Measurements from ENCODE around the gene MET.
"Not testable (repeated sequence)": the region's sequence is repeated elsewhere in the genome, so short reads cannot be mapped to it uniquely, and the experiment has no call there.

The MET gene

DNA sequence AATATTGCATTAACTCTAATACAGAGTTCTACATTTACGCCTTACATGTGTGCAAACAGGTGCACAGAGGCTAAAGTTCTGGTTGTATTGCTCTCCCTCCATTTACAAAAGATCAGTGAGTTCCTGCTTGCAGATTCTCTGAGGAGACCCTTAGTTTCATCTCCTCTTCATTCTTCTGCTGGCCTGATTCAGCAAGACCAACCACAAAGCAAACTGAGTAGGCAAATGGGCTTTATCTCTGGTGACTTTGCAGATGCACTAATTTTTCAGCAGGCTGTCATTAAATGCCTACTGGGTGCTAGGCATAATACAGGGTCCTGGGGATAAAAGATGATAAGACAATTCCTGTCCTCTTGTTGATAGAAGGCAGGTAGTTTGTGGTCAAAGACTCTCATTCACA, 56.4 kb downstream of the MET start:
- no peak for DNase-seq (ENCODE audit: low spot score)

DNA sequence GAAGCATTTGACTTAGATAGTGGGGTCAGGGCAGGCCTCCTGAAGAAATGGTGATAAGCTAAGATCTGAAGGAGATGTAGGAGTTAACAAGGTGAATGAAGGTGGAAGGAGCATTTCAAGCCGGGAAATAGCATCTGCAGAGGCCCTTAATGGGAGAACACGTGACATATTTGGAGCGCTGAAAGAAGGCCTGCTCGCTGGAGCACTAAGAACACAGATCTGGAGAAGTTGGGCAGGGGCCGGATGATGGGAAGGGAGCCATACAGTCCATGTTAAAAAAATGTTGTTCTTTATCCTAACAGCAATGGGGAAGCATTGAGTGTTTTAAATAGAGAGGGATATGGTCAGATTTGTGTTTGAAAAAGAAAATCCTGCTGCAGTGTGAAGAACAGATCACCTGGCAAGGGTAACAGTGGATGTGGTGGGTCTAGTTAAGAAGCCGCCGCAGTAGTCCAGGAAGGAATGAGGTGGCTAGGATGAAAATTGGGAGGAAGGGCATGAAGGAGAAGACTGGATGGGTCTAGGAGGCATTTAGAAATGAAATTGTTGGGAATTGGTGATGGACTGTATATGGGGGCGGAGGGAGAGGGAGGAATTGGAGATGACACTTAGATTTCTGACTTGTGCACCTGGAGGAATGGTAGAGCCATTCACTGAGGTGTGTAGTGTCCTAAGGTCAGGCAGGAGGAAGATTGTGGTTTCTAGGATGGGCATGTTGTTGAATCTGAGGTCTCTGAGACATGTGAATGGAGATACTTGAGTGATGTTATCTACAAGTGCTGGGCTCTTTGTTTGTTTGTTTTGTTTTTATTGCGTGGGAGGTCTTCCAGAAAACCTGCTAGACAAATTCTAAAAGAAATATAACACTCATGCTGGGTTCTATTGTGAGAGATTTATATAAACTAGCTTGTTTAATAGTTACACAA, 58.4 kb downstream of the MET start:
- no peak for DNase-seq (ENCODE audit: low spot score)

DNA sequence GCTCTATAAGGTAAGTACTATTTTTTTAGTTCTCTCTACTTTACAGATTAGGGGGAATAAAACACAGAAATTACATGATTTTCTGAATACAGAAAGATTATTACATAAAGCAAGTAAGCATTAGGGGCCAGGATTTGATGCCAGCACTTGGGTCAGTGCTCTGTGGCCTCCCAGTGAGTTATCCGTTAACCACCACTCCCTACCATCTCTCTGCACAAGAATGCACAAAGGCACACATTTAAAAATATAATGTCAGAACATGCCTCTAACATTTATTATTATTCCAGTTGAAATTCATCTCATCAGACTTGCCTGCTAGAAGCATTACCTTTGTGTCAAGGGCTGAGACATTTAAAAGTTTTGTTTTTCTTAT, 59.0 kb downstream of the MET start:
- no peak for DNase-seq (ENCODE audit: low spot score)

DNA sequence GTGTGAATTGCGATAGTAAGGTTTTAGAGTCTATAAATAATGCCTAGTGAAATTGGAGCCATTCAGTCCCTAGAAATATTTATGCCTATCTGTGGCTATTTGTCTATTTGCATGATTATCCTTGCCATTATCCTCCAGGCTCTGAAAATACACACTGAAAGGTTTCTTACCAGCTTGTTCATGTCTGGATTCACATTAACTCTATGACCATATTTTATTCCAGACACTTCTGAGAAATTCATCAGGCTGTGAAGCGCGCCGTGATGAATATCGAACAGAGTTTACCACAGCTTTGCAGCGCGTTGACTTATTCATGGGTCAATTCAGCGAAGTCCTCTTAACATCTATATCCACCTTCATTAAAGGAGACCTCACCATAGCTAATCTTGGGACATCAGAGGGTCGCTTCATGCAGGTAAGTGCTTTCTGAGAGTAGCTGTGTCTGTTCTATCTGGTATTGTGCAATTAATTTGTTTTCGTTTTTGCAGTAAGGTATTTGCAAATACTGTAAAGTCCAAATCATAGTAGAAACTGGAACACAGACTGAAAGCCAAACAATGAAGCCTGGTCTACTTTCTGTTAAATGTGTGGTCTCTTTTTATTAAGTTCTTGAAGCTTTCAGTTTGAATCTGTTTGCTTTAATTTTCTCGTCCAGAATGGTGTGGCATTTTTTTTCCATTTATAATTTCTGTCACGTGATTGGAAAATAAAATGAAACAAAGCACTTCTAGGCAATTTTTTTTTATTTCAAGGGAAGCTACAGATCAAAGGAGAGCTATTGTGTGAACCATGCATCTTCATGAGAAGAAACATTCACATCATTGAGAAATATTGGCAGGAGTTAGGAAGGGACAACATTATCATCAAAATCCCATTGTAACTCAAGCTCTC, 59.7 kb downstream of the MET start:
- no peak for DNase-seq (ENCODE audit: low spot score)

DNA sequence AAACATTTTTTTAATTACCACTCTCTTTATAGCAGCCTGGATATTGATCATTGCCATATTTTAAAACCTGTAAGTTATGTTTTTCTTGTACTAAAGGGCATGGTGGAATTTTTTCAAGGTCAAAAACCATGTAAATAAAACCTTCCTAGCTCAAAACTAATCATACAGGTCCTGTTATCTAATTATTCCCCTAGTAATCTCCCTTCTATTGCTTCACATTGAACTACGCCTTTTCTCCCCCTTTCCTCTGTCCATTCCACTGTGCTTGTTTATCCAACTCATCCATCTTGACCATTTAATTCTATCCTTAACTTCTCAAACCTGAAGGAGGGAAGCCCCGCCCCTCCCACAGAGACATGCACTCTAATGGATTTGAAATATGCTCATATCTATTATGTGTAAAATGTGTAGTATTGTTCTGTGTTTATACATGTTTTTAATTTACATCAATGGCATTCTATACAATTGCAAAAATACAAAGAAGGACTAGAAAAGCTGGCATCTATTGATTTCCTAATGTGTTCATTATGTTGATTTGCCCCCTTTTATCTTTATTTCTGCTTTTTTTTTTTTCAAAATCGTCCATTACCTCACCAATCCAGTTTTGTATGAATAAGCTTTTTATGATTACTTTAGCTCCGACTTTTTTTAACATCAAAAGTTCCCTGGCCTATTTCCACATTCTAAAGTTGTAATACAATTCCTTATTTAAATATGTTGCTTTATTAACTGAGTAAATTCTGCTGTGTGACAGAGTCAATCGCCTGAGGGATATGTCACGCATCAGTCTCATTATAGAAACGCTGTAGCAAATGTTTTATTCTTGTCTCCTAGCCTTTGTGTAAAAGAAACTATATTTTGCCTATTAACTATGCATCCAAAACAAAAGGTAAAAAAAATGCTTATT, 61.0 kb downstream of the MET start:
- no peak for DNase-seq (ENCODE audit: low spot score)

DNA sequence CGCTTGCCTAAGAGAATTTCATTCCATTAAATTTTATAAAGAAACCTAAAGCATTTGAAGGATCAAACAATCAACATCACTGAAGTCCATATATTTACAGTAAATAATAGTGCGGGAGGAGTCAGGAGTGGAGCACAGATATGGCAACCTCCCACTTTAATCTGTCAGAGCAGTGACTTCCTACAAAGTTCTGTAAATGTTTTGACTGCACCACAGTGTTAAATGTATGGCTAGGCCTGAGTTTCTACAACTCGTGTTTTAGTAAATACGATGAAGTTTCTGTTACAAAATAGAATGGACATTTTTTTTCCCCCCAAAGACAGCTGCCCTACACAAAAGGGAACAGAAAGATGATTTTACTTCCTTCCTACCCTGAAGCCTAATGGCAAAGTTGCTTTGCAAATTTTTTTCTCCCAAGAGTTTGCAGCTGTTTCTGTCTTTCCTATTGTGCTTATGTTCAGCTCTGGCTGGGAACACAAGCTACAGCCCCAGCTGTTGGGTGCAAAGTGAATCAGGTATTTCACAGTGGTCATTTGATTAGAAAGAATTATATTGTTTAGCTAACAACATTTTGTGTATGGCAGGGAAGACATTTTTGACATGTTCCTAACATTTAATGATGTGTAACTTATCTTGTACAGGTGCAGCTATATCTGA, 62.1 kb downstream of the MET start:
- no peak for DNase-seq (ENCODE audit: low spot score)

DNA sequence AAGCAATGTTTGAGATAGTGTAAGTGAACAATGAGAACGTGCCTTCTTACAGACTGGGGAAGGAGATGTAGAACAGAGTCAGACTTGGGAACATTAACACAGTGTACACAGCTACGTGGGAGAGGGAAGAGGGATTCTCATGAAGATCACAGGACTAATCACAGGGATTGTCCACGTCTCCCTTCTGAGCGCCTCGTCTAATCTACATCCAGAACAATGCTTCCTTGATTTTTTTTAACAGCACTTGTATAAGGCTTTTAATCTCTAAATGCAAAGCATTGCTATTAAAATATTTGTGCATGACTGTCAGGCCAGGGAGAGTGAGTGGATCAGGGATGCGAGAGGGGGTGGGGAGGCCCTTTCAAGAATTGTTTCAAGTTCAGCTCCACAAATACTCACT, 62.7 kb downstream of the MET start:
- no peak for DNase-seq (ENCODE audit: low spot score)

DNA sequence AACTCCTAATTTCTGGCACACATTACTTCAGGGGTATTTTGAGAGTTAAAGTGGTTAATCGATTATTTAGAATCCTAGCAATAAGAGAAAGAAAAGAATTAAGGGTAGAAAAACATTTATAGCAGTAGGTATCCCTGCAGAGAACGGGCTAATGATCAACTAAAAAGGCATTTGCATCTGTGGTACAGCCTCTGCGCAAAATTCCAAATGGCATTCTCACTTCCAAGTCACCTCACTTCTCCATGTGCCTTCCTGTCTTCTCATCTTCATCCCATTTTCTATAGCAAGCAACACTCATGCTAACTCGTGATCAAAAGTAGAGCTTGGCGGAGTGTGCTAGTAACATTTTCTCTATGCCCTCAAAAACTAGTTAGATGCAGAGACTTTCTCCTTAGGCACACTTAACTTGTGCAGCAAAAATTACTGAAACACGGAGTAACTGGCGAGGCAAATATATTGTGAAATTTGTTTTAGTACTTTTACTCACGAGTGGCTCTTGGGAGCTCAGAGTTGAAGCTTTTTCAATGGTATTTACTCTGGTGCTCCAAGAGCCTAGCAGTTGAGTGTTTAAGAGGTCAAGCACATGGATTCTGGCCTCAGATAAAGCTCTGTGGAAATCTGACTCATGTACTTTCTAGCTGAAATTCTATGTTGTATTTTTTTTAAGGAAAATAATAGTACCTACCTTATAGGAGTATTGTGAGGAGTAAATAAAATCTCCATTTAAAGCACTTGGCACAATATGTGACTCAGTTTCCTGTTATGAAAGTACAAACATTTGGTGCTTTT, 65.1 kb downstream of the MET start:
- DNase-seq (ENCODE audit: low spot score) = no peak

DNA sequence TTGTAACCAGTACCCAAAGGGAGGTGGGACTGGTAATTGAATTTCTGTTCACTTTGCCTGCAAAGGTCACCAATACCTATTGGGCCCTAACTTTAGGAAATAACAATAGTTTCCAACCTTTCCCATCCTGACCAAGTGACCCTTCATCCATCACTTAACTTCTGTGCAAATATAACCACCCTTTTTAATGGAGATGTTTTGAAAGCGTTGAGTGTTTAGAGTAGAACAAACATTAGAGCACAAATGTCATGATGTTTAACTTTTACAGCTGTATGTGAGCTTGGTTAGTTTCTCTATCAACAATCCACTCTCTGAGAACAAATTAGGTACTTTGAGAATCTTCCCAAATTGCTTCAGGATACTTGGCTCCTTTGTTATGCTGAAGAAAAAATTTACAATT, 66.4 kb downstream of the MET start:
- DNase-seq (ENCODE audit: low spot score) = no peak

DNA sequence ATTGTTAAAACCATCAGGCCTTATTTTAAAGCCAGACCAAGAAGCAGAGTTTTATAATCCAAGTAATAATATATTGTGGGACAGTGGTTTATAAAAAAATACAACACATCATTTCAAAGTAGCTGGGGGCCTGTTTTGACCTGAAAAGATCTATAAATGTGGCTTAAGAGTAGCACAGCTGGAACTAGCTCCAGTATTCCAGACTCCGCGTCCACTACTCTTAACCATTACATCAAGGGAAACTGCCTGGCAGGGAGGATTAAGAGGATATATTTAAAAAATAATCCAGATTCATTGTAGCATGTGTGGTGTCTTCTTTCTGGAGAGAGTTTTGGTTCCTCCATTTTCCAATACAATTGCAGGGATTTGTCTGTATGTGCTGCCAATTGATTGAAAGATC, 67.3 kb downstream of the MET start:
- DNase-seq (ENCODE audit: low spot score) = no peak

DNA sequence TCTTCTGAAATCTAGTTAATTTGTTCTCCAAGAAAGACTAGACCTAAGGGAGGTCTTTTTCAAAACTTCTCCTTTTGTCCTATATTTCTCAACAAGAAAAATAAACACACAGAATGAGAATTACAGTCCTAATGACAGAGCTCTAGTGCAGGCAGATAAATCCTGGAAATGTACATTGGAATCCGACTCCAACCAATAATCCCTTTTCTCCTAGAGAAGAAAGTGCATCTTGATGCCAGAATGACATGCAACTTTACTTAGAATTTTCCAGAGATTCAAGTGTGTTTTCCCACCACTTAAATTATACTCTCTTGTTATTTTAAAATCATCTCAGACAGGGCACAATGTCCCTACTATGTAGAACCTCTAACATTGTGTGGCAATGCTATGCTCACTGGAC, 68.2 kb downstream of the MET start:
- DNase-seq (ENCODE audit: low spot score) = no peak

DNA sequence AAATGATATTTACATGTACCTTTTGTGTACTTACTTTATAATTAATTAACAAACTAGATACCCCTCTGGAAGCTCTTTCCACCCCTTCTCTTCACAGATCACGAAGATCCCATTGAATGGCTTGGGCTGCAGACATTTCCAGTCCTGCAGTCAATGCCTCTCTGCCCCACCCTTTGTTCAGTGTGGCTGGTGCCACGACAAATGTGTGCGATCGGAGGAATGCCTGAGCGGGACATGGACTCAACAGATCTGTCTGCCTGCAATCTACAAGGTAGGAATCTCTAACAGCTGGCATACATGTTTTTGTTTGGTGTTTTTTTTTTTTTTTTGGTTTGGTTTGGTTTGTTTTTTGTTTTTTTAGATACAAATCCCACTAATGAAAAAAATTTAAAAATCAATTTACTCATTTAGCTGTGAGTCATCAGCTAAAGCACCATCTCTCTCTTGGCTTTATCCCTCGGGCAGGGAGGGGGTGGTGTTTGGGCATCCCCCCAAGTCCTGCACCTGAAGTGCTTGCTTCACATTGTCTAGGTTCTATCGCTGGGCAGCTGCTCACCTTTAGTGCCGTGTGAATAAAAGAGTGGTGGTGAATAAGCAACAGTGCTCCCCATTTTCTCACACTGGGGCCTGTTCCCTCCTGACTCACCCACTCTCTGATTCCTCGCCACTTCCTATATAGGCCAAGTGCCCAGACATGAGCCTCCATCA, 68.9 kb downstream of the MET start:
- DNase-seq (ENCODE audit: low spot score) = no peak

DNA sequence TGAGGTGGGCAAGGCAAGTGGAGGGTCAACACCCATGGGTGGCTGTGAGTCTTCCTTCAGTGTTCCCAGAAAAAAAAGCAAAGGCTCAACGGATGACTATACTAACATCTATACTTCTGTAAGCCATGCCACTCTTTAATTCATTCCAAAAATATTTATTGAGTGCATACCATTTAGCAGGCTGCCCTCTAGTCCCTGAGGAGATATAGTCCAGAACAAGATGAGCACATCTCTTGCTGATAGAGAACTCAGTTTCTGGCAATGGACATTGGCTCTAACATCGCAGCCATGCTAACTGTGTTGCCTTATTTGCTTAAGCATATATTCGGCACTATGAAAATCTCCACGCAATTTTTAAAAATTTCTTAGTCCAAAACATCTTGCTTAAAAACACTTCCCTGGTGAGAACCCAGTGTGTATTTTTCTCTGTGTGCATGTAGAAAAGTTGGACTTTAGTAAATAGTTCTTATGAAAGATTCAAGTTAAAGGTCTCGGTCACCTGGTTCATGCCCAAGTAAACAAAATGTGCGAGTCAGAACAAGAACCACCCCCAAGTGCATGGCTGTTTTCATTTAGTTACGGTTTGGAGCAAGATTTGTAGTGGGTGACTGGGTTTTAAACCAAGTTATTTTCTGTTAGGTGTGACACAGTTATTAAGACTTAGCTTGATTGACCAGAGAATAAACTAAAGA, 69.8 kb downstream of the MET start:
- DNase-seq (ENCODE audit: low spot score) = no peak

DNA sequence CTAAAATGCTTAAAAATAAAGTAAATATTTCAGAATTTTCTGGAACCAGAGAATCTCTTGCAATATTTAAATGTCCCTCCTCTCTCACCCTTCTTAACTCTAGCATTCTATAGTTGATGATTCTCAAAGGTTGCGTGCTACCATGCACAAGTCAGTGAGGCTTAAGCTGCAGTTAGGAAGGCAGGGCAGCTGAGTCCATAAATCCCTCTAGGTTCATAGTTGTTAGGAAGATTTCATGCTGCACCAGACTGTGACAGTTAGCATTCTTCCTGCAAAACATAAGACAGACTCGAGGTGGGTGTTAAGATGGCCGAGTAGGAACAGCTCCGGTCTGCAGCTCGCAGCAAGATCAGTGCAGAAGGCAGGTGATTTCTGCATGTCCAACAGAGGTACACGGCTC, 70.6 kb downstream of the MET start:
- no peak for DNase-seq (ENCODE audit: low spot score)

DNA sequence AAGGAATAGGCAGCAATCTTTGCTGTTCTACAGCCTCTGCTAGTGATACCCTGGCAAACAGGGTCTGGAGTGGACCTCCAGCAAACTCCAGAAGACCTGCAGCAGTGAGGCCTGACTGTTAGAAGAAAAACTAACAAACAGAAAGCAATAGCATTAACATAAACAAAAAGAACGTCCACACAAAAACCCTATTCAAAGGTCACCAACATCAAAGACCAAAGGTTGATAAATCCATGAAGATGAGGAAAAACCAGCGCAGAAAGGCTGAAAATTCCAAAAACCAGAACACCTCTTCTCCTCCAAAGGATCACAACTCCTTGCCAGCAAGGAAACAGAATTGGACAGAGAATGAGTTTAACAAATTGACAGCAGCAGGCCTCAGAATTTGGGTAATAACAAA, 71.8 kb downstream of the MET start:
- not testable (repeated sequence) for DNase-seq (ENCODE audit: low spot score)

DNA sequence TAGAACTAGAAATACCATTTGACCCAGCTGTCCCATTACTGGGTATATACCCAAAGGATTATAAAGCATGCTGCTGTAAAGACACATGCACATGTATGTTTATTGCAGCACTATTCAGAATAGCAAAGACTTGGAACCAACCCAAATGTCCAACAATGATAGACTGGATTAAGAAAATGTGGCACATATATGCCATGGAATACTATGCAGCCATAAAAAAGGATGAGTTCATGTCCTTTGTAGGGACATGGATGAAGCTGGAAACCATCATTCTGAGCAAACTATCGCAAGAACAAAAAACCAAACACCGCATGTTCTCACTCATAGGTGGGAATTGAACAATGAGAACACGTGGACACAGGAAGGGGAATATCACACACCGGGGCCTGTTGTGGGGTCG, 74.4 kb downstream of the MET start:
- DNase-seq (ENCODE audit: low spot score) = not testable (repeated sequence)

DNA sequence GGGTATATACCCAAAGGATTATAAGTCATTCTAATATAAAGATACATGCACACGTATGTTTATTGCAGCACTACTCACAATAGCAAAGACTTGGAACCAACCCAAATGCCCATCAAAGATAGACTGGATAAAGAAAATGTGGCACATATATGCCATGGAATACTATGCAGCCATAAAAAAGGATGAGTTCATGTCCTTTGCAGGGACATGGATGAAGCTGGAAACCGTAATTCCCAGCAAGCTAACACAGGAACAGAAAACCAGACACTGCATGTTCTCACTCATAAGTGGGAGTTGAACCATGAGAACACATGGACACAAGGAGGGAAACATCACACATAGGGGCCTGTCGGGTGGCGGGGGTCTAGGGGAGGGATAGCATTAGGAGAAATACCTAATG, 79.1 kb downstream of the MET start:
- not testable (repeated sequence) for DNase-seq (ENCODE audit: low spot score)

DNA sequence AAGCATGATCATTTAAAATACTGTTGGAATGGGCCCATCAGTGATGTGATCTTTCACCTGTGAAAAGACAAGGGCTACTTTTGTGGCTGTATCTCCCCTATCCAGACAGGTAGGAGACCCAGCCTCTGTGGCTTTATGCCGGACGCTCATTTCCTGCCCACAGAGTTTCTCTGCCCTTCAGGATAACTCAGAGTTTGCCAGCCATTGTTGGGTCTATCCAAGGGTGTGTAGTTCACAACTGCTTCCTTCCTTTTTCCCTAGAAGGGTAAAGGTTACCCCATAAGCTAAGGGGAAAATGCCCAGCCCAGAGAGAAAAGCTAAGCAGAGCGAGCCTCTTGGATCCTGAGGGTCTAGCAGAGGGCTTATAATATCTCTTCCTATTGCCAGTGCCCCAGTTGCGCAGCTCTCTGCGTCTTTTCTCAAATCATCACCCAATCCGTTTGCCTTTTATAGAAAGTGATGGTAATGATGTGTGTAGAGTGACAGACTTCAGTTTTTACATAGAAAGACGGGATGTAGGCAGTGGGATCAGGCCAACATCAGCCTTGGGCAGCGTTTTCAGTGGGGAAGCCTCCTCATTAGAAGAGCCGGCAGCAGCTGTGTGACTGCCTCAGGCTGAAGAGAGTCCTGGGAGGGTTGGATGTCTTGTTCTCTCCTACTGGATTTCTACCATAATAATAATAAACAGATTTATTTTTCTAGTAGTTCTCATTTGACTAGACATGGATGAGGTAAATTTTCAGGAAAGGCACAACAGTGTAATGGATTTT, 80.5 kb downstream of the MET start:
- no peak for DNase-seq (ENCODE audit: low spot score)

DNA sequence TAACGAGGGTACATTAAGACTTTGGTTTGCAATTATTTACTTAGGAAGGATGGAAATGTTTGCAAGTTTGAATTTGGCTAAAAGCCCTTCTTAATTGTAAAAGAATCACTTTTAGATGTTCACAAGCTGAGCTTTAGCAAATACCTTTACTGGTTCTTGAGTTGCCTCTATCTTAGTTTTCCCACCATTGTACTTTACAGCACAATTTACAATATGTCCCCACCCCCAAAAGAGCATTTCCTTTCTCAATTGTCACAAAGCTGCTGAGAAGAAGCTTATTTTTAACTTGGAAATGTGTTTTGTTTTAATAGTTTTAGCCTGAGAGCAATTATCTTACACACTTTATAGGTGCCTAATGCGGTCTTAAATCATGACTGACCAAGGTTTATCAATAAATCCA, 81.1 kb downstream of the MET start:
- DNase-seq (ENCODE audit: low spot score) = no peak

Measured in hematopoietic multipotent progenitor cell treated with erythropoietin and hydrocortisone succinate and interleukin-3 and kit ligand, for 17 days (in vitro differentiated cells).